ENCODE measurements around the gene UBE2G1.

- TF ChIP-seq CTCF (IDR thresholded peaks at IDR 0.05) (no peak), POLR2A (IDR thresholded peaks at IDR 0.05) (no peak)
These were observed 9.3 kb downstream of the UBE2G1 start for GRCh38 chr17:4357030-4357628.

Measured in Peyer's patch (tissue), 4 donors.